ENCODE data around the gene PRAME.
"Not testable (repeated sequence)": the region's sequence is repeated elsewhere in the genome, so short reads cannot be mapped to it uniquely, and the experiment has no call there.

The PRAME gene

GRCh38 chr22:22548317-22548716, 10.7 kb downstream of the PRAME start:
- no peak for DNase-seq

- DNase-seq, result no peak
These were observed 11.3 kb downstream of the PRAME start for GRCh38 chr22:22547692-22548300.

GRCh38 chr22:22547226-22547625, 11.8 kb downstream of the PRAME start:
- DNase-seq, result no peak

GRCh38 chr22:22546490-22546889, 12.6 kb downstream of the PRAME start:
- no peak for DNase-seq

GRCh38 chr22:22545084-22545483, 14.0 kb downstream of the PRAME start:
- no peak for DNase-seq

- DNase-seq, result no peak
These were observed 20.7 kb downstream of the PRAME start for GRCh38 chr22:22538226-22538989.

- no peak for DNase-seq
These were observed 22.1 kb downstream of the PRAME start for GRCh38 chr22:22536916-22537315.

GRCh38 chr22:22536515-22536914, 22.6 kb downstream of the PRAME start:
- no peak for DNase-seq

GRCh38 chr22:22535662-22536061, 23.4 kb downstream of the PRAME start:
- no peak for DNase-seq

- no peak for DNase-seq
These were observed 24.3 kb downstream of the PRAME start for GRCh38 chr22:22534604-22535415.

- DNase-seq, result no peak
These were observed 25.2 kb downstream of the PRAME start for GRCh38 chr22:22533863-22534262.

- no peak for DNase-seq
These were observed 25.6 kb downstream of the PRAME start for GRCh38 chr22:22533417-22533816.

- DNase-seq, result not testable (repeated sequence)
These were observed 26.5 kb downstream of the PRAME start for GRCh38 chr22:22532547-22533071.

- DNase-seq, result no peak
These were observed 27.1 kb downstream of the PRAME start for GRCh38 chr22:22531770-22532546.

GRCh38 chr22:22528780-22529179, 30.3 kb downstream of the PRAME start:
- no peak for DNase-seq

- DNase-seq, result no peak
These were observed 31.8 kb downstream of the PRAME start for GRCh38 chr22:22527312-22527711.

GRCh38 chr22:22526125-22526912, 32.7 kb downstream of the PRAME start:
- DNase-seq, result no peak

GRCh38 chr22:22523494-22523893, 35.6 kb downstream of the PRAME start:
- DNase-seq, result no peak

- DNase-seq, result no peak
These were observed 37.4 kb downstream of the PRAME start for GRCh38 chr22:22521631-22522030.

GRCh38 chr22:22520667-22521602, 38.1 kb downstream of the PRAME start:
- DNase-seq, result no peak

Measured in NCI-H187 (cell line).